T-helper 1 cell (primary cell): Measurements from ENCODE around the gene STOX2.
"Not testable (repeated sequence)": the region's sequence is repeated elsewhere in the genome, so short reads cannot be mapped to it uniquely, and the experiment has no call there.

Experiments used
- DNase-seq, 5 donors: peaks; one replicate each; pipeline ENCODE4 v3.0.0-alpha.2; 2012 to 2020

STOX2 gene

GRCh38 chr4:183936047-183936446 lies 30.9 kb downstream of the STOX2 start:
- DNase-seq, result no peak

DNA sequence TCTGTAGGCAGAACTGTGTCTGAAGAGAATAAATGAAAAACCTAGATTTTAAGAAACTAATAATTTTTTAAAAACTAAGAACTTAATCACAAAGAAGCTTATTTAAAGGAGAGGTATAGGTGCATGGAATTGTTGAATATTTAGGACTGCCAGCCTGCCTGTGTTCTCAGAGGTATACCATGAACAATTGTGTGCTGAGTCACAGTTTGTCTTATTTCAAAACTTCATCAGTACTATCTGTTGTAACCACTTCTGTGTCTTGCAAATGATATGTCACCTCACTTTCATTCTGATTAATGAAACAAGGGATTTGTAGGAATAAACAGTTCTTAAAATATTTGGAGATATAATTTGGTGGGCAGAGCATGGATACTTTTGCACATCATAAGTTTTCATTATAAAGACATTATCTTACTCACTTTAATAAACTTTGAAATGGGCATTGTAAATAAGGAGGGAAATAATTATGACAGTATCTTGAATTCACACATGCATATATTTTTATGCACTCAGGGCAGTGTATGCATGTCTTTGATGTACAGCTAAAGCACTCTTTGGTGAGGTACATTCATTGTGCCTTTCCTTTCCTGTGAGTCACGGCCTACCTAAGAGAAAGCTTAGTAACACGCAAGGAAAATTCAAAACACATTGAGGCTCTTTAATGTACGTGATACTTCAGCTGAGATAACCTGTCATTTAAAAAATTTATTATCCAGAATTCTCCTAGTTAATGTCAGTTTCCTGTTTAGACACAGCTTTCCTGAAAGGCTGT lies 31.7 kb downstream of the STOX2 start:
- DNase-seq, result no peak

GRCh38 chr4:183940864-183941263 lies 35.8 kb downstream of the STOX2 start:
- no peak for DNase-seq

DNA sequence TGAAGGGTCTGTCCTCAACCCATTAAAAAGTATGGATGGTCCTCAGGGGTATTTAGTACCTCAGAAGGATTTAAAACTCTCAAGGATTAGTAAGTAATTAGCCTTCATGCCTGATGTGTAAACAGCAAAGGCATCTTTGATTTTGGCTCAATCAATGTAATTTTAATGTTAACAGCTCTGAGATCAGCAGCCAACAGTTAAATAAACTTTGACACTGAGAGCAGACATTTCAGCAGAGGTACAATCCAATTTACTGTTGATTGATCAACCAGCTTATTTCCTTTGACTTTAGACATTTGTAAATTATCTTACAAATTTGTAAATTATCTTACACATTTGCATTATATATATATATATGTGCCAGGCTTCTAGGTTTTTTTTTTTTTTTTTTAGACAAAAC lies 36.9 kb downstream of the STOX2 start:
- no peak for DNase-seq

GRCh38 chr4:183945741-183946140 lies 40.6 kb downstream of the STOX2 start:
- no peak for DNase-seq

DNA sequence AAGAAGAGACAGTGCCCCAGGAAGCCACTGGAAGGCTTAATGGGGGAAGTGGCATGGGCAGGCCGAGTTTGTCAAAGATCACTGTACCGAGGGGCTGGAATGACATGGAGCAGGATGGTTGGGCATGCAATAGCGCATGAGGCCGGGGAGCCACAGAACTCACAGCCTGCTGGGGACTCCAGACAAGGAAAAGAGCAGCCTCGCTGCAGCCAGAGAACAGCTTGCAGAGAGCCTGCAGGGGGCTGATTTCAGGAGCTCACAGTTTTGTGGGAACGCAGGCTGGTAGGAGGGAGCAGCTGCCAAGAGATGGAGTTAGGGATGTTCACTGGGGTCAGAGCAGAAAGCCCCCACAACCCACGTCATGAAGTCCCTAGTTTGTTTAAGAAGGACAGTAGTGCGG lies 45.4 kb downstream of the STOX2 start:
- DNase-seq, result no peak

DNA sequence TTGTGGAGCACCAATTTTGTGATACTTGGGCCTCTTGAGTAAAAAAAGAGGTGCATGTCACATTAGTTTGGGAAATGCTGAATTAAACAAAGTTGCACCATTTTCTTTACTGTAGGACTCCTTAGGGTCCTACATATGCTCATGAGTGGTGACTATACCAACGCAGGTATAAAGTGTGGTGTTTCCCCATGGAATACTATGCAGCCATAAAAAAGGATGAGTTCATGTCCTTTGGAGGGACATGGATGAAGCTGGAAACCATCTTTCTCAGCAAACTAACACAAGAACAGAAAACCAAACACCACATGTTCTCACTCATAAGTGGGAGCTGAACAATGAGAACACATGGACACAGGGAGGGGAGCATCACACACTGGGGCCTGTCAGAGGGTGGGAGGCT lies 47.5 kb downstream of the STOX2 start:
- not testable (repeated sequence) for DNase-seq

- no peak for DNase-seq
These were observed 54.4 kb downstream of the STOX2 start for GRCh38 chr4:183959319-183960045.

DNA sequence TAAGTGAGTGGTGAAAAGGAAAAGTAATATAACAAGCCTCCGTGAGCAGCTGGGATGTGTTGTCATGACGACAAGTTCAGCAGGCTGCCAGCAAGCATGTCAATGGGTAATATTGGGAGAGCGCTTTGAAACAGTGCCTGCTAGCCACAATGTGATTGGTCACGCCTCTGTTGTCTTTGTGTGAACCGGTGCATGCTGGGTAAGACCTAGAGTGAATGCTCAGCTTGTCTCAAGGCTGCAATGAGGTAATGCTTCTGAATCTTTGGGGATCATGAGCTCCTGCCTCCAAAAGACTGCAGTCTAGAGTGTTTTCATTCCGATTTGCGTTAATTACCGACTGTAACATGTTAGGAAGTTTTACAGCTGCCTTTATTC lies 54.9 kb downstream of the STOX2 start:
- no peak for DNase-seq

DNA sequence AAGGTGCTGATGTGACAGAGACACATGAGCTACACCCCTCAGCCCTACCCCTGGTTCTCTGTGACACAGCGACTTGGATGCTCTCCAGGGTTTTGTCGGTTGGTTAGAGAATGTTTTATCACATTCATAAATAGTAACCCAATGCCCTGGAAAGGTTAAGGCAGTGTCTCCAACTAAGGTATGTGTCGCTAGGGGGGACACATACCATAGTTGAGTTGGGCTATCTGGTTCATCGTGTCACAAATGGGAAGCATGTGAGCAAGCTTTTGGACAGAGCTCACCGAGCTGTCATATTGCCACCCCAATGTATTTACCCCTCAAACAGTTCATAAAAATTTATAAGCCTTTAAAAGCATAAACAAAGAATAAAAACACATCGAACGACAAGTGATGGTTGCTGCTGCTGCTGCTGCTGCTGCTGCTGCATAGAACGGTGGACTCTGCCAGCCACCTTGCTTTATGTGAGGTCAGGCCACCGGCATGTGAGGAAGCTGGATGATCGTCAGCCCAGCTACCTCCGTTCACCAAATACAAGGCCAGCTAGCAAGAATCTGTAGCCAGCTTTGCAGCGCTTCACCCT lies 55.9 kb downstream of the STOX2 start:
- no peak for DNase-seq

GRCh38 chr4:183961795-183962194 lies 56.7 kb downstream of the STOX2 start:
- DNase-seq, result no peak

- no peak for DNase-seq
These were observed 57.3 kb downstream of the STOX2 start for GRCh38 chr4:183962419-183962818.

- DNase-seq, result no peak
These were observed 61.3 kb downstream of the STOX2 start for GRCh38 chr4:183966371-183966770.

DNA sequence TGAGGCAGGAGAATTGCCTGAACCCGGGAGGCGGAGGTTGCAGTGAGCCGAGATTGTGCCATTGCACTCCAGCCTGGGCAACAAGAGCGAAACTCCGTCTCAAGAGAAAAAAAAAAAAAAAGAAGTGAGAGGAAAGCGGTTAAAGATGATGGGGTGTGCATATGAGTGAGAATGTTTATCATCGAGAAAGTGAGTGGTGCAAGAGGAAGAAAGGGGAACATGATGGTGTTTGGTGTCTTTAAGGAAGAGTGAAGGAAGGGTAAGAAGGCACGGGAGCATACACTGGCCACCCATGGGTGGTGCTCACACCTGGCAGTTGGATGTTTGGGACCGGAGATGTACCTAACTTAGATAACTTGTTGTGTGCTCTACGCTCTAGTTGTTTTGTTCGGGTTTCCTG lies 62.2 kb downstream of the STOX2 start:
- DNase-seq, result no peak

DNA sequence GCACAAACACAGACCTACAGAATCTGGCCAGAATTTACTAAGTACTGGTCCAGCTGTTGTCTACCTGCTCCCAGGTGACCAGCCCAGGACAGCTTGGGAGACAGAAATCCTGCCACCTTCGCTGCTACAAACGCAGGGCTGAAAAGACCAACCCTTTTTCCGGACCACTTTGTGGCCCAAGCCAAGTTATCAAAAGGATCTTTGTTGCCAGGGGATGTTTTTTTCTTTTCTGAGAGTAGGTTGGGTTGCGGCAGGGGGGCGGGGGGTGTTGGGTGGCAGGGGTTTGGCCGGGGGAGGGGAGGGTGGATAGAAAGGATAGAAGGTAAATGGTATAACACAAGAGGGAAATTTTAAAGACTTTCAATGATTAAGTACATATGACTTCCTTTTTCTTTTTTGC lies 63.4 kb downstream of the STOX2 start:
- DNase-seq, result no peak

GRCh38 chr4:183968931-183969330 lies 63.8 kb downstream of the STOX2 start:
- DNase-seq, result no peak

DNA sequence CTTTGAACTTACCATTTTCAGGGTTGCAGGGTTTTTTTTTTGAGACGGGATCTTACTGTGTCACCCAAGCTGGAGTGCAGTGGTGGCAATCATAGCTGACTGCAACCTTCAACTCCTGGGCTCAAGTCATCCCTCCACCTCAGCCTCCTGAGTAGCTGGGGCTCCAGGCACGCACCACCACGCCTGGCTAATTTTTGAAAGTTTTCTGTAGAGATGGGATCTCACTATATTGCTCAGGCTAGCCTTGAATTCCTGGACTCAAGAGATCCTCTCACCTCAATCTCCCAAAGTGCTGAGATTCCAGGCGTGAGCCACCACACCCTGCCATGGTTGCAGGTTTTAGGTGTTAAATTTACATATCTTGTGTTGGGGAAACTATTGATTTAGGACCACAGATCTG lies 64.5 kb downstream of the STOX2 start:
- no peak for DNase-seq

DNA sequence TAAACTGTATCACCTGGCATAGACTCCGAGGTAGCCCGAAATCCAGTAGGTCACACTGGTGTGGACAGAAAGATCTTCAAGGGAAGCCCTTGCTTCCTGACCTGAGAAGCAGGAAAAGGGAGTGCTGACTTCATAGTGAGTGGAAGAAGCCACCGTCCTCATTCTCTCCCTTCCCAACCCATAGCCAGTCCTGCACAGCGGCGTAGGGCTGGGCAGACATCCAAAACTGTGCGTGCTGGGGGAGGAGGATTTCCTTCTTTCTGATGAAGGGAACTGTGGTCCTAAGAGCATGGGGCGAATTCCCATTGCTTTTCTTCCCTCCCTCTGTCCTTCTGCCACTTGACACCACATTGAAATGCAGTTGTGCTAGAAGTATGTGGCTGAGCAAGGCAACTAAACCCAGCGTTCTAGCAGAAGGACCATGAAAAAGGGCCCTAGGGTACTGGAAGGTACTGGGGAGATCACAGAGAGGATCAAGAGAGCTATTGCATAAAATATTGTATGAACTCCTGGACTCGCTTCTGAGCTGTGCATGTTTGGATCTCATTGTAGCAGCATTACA lies 66.9 kb downstream of the STOX2 start:
- DNase-seq, result no peak

GRCh38 chr4:183977707-183978106 lies 72.6 kb downstream of the STOX2 start:
- no peak for DNase-seq

- no peak for DNase-seq
These were observed 79.5 kb downstream of the STOX2 start for GRCh38 chr4:183984566-183984965.

GRCh38 chr4:183985786-183986185 lies 80.7 kb downstream of the STOX2 start:
- no peak for DNase-seq

GRCh38 chr4:183986291-183986970 lies 81.3 kb downstream of the STOX2 start:
- no peak for DNase-seq
